Prostate gland (tissue), 2 donors: ENCODE data around the gene APOC1. TPM values are rescaled to one million over a fixed set of nuclear protein-coding genes. Genes with fewer than 3 reads are reported as not detected.

ENCODE experiments used
- DNase-seq: peaks from one replicate; pipeline ENCODE4 v3.0.0-alpha.2; 2019; ENCODE audit warnings: low spot score
- H3K27ac ChIP-seq, 2 donors: fragments of 200-600 bp; sonication (generic); 2 replicates each; pipeline ENCODE4 v1.5.1; 2017 to 2019
- H3K27me3 ChIP-seq: fragments of 200-600 bp; sonication (generic); replicated peaks from 2 replicates; pipeline ENCODE4 v1.5.1; 2019; ENCODE audit not compliant: insufficient read depth
- H3K36me3 ChIP-seq, 2 donors: fragments of 200-600 bp; sonication (generic); 1 replicate in 1 of 2; 2 replicates in 1 of 2; pipeline versions ENCODE4 v1.5.1 to v1.8.1; 2017 to 2019
- H3K4me1 ChIP-seq: fragments of 200-600 bp; sonication (generic); replicated peaks from 2 replicates; pipeline ENCODE4 v1.5.1; 2019
- H3K4me3 ChIP-seq, 2 donors: fragments of 200-600 bp; sonication (generic); 2 replicates each; pipeline ENCODE4 v1.5.1; 2017 to 2019
- H3K9me3 ChIP-seq: fragments of 200-600 bp; sonication (generic); 2 replicates; pipeline ENCODE4 v1.5.1; 2017
- POLR2A ChIP-seq: fragments of 450-650 bp; IDR thresholded peaks from one replicate; pipeline ENCODE4 v1.6.1; 2016; ENCODE audit warnings: antibody characterized with exemption, mild to moderate bottlenecking
- POLR2AphosphoS5 ChIP-seq: sonication (generic); formaldehyde crosslinking; IDR thresholded peaks from one replicate; pipeline ENCODE4 v1.6.1; 2017; ENCODE audit warnings: antibody characterized with exemption
- WGBS: methylation state at CpG from one replicate; pipeline ENCODE4 v1.1.5; 2018; 5-methylcytosine and 5-hydroxymethylcytosine counted together
- intact Hi-C: fragments of 100-400 bp; cut with DNase I; formaldehyde crosslinking; loops from one replicate; pipeline ENCODE4 v1.14.2; 2022
- total RNA-seq, 2 donors: library from RNA; depleted of rRNA; stranded (reverse); fragments of >200 nt; gene quantifications; one replicate each; pipeline ENCODE4 v1.1.0, GENCODE V29; 2016
- TF ChIP-seq, protein P1 (sequence below), 4 experiments: fragments of 200-600 bp in 2 of 4; fragments of 450-650 bp in 2 of 4; sonication (generic) in 2 of 4; IDR thresholded peaks; 1 replicate in 3 of 4; 2 replicates in 1 of 4; pipeline ENCODE4 v1.5.1; 2016 to 2019; ENCODE audit warnings: antibody characterized with exemption in 4 of 4, mild to moderate bottlenecking in 2 of 4, moderate library complexity in 2 of 4

The APOC1 gene
- total RNA-seq, 2 donors from 2014 or later, result 7.3 to 80.1 TPM

DNA sequence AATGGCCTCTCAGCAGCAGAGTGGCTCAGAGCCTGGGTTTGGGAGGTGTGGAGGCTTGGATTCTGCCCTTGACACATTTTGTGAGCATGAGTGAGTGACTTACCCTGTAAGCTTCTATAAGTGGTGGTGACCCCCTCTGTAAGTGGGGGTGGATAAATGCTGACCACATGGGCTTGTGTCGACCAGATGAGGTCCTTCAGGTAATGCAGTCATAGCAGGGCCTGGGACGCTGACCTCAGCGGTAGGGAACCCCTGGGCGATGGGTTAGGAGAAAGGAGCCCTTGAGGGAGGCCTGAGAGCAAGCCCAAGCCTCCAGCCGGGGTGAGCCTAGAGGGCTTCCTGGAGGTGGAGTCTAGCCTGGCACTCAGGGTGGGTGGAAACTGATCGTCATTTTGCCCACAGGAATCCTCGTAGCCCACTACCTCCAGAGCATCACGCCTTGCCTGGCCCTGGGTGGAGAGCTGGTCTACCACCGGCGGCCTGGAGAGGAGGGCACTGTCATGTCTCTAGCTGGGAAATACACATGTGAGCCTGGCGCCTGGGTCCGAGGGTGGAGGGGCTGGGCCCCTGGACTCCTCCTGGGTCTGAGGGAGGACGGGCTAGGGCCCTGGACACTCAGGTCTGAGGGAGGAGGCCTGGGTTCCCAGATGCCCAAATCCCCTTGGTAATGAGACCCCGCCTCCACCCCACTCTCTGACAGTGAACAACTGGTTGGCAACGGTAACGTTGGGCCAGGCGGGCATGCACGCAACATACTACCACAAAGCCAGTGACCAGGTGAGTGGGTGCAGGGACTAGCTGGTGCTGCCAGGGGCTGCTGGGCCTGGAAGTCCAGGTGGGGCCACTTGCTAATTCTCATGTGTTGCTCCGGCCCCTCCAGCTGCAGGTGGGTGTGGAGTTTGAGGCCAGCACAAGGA, 13.8 kb upstream of the APOC1 start:
- Histone ChIP-seq H3K4me3 (no peak overlapping the region), H3K36me3 (peaks cover 10 to 11% of the 10 kb centered on the region in 2 donors), H3K27ac (no peak overlapping the region), H3K4me1 (no peaks in the 10 kb centered on the region), H3K9me3 (no peaks in the 10 kb centered on the region), H3K27me3 (peaks cover 4% of the 10 kb centered on the region)
- no peak for DNase-seq
- 90% methylated on average over 18 of the region's 19 CpGs for WGBS
- no peak for TF ChIP-seq POLR2A
- no peak for TF ChIP-seq POLR2AphosphoS5
- TF ChIP-seq, protein P1, sequence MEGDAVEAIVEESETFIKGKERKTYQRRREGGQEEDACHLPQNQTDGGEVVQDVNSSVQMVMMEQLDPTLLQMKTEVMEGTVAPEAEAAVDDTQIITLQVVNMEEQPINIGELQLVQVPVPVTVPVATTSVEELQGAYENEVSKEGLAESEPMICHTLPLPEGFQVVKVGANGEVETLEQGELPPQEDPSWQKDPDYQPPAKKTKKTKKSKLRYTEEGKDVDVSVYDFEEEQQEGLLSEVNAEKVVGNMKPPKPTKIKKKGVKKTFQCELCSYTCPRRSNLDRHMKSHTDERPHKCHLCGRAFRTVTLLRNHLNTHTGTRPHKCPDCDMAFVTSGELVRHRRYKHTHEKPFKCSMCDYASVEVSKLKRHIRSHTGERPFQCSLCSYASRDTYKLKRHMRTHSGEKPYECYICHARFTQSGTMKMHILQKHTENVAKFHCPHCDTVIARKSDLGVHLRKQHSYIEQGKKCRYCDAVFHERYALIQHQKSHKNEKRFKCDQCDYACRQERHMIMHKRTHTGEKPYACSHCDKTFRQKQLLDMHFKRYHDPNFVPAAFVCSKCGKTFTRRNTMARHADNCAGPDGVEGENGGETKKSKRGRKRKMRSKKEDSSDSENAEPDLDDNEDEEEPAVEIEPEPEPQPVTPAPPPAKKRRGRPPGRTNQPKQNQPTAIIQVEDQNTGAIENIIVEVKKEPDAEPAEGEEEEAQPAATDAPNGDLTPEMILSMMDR (IDR thresholded peaks at IDR 0.05), result no peak
- intact Hi-C loops, result loop anchor here (10.0 kb wide), 1 partner anchor 154 kb away; no protein-coding TSS in a partner anchor

- intact Hi-C loops, result loop anchor here (10.0 kb wide), 1 partner anchor 152 kb away; no protein-coding TSS in a partner anchor
- no peaks in the 10 kb centered on the region for H3K36me3 ChIP-seq
Measured at GRCh38 chr19:44903216-44903601, 11.2 kb upstream of the APOC1 start.

DNA sequence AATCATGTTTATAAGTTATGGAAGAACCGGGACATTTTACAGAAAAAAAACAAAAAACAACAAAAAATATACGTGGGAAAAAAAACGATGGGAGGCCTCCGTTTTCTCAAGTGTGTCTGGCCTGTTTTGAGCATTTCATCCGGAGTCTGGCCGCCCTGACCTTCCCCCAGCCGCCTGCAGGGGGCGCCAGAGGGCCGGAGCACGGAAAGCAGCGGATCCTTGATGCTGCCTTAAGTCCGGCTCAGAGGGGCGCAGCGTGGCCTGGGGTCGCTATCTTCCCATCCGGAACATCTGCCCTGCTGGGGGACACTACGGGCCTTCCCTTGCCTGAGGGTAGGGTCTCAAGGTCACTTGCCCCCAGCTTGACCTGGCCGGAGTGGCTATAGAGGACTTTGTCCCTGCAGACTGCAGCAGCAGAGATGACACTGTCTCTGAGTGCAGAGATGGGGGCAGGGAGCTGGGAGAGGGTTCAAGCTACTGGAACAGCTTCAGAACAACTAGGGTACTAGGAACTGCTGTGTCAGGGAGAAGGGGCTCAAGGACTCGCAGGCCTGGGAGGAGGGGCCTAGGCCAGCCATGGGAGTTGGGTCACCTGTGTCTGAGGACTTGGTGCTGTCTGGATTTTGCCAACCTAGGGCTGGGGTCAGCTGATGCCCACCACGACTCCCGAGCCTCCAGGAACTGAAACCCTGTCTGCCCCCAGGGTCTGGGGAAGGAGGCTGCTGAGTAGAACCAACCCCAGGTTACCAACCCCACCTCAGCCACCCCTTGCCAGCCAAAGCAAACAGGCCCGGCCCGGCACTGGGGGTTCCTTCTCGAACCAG, 10.6 kb upstream of the APOC1 start:
- WGBS, result 22% methylated on average over 21 of the region's 24 CpGs
- TF ChIP-seq, protein P1 (IDR thresholded peaks at IDR 0.05), result peak; percentile 94 to 95 (median 94)
- TF ChIP-seq POLR2AphosphoS5, result peak; percentile 32
- no peak for TF ChIP-seq POLR2A
- Histone ChIP-seq H3K36me3 (no peaks in the 10 kb centered on the region), H3K27ac (no peak overlapping the region), H3K27me3 (peaks cover 5% of the 10 kb centered on the region), H3K4me3 (no peak overlapping the region), H3K9me3 (no peaks in the 10 kb centered on the region), H3K4me1 (no peaks in the 10 kb centered on the region)
- intact Hi-C loops, result loop anchor here (2.0 to 10.0 kb wide), 2 partner anchors 47 to 151 kb away; no protein-coding TSS in a partner anchor
- peak; percentile 42 for DNase-seq

More at GRCh38 chr19:44903216-44903601, 11.2 kb upstream of the APOC1 start:
- DNase-seq, result no peak
- Histone ChIP-seq H3K27me3 (peaks cover 5% of the 10 kb centered on the region), H3K4me3 (no peak overlapping the region), H3K9me3 (no peaks in the 10 kb centered on the region), H3K27ac (no peak overlapping the region), H3K4me1 (no peaks in the 10 kb centered on the region)
- 70% methylated on average over 14 of the region's 15 CpGs for WGBS
- TF ChIP-seq, protein P1 (IDR thresholded peaks at IDR 0.05), result no peak
- TF ChIP-seq POLR2A (no peak), POLR2AphosphoS5 (no peak)

GRCh38 chr19:44904426-44904994, 9.9 kb upstream of the APOC1 start:
- Histone ChIP-seq H3K27me3 (peaks cover 5% of the 10 kb centered on the region), H3K9me3 (no peaks in the 10 kb centered on the region), H3K4me1 (no peaks in the 10 kb centered on the region), H3K4me3 (no peak overlapping the region), H3K36me3 (no peaks in the 10 kb centered on the region), H3K27ac (no peak overlapping the region)
- 71% methylated on average over 12 of the region's 12 CpGs for WGBS
- intact Hi-C loops, result loop anchor here (2.0 to 10.0 kb wide), 2 partner anchors 46 to 150 kb away; no protein-coding TSS in a partner anchor
- no peak for TF ChIP-seq POLR2A
- TF ChIP-seq, protein P1 (IDR thresholded peaks at IDR 0.05), result no peak
- TF ChIP-seq POLR2AphosphoS5, result no peak
- DNase-seq, result no peak
